NB4 (cell line): ENCODE data around the gene IL1A.

ENCODE experiments used
- DNase-seq: peaks from one replicate; pipeline ENCODE4 v3.0.0; 2010; ENCODE audit warnings: low read depth
- H3K4me3 ChIP-seq: one replicate; pipeline ENCODE4 v1.5.1; 2011; ENCODE audit warnings: mild to moderate bottlenecking, low read depth, low read length, moderate library complexity
- CTCF ChIP-seq: IDR thresholded peaks from one replicate; pipeline ENCODE4 v1.5.1; 2012; ENCODE audit warnings: low read depth, low read length
- MAX ChIP-seq: IDR thresholded peaks from 2 replicates; pipeline ENCODE4 v1.6.1; 2011; ENCODE audit warnings: low read depth, low read length
- MYC ChIP-seq: IDR thresholded peaks from 2 replicates; pipeline ENCODE4 v1.6.1; 2011; ENCODE audit warnings: low read depth, low read length
- POLR2A ChIP-seq: IDR thresholded peaks from 2 replicates; pipeline ENCODE4 v1.6.1; 2011; ENCODE audit warnings: mild to moderate bottlenecking; ENCODE audit not compliant: insufficient read length; ENCODE audit errors: extremely low read depth

Gene IL1A

GRCh38 chr2:112831513-112831845 lies 47.2 kb upstream of the IL1A start:
- DNase-seq = no peak
- no peak overlapping the region for H3K4me3 ChIP-seq
- TF ChIP-seq MAX (no peak), CTCF (no peak), POLR2A (no peak), MYC (no peak)

- H3K4me3 ChIP-seq = no peak overlapping the region
- DNase-seq = no peak
- TF ChIP-seq MAX (no peak), MYC (no peak), CTCF (no peak), POLR2A (no peak)
These were observed 46.6 kb upstream of the IL1A start for GRCh38 chr2:112830682-112831512.

- no peak for DNase-seq
- H3K4me3 ChIP-seq = no peak overlapping the region
- TF ChIP-seq CTCF (no peak), MAX (no peak), MYC (no peak), POLR2A (no peak)
These were observed 45.8 kb upstream of the IL1A start for GRCh38 chr2:112829961-112830681.

GRCh38 chr2:112829101-112829960 lies 45.0 kb upstream of the IL1A start:
- no peak for TF ChIP-seq POLR2A
- no peak for TF ChIP-seq MAX
- TF ChIP-seq MYC = no peak
- TF ChIP-seq CTCF = no peak
- H3K4me3 ChIP-seq = no peak overlapping the region

GRCh38 chr2:112828251-112828691 lies 44.0 kb upstream of the IL1A start:
- TF ChIP-seq MYC (no peak), MAX (no peak), POLR2A (no peak), CTCF (no peak)
- DNase-seq = no peak

More at GRCh38 chr2:112829101-112829960, 45.0 kb upstream of the IL1A start:
- no peak for DNase-seq

More at GRCh38 chr2:112828251-112828691, 44.0 kb upstream of the IL1A start:
- no peak overlapping the region for H3K4me3 ChIP-seq
